ENCODE data around the gene SQSTM1. TPM values are rescaled to one million over a fixed set of nuclear protein-coding genes. Genes with fewer than 3 reads are reported as not detected.

Gene SQSTM1
- total RNA-seq, 1 experiment from 2014 or later: 105 TPM

DNA sequence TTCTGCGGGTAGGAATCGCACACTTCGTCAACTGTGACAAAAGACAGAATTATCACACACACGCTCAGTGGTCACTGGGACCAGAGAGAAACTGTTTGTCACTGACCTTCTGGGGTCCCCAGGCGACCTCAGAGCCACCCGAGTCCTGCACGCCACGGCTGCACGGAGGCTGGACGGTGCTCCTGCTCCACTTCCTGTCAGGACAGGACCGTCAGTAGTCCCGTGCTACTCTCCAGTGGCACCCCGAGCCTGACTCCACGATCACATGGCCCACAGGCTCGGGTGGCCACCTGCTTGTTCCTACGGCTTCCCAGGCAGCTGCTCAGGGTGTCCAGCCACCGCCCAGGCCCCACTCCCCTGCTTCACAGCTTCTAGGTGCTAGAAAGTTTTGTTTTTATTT, 20.1 kb downstream of the SQSTM1 start:
- Histone ChIP-seq H3K4me3 (ENCODE audit: low read depth, low read length, poor library complexity, severe bottlenecking) (no peak overlapping the region), H3K9me3 (ENCODE audit: low read depth, low read length, poor library complexity, severe bottlenecking) (no peaks in the 10 kb centered on the region), H3K27ac (ENCODE audit: low read depth, low read length, poor library complexity, severe bottlenecking) (no peak overlapping the region), H3K4me1 (ENCODE audit: insufficient read depth, low read length, poor library complexity, severe bottlenecking) (no peaks in the 10 kb centered on the region), H3K27me3 (replicated peaks; ENCODE audit: insufficient read depth, low read depth, low read length, poor library complexity) (no peaks in the 10 kb centered on the region), H3K36me3 (ENCODE audit: insufficient read depth, low read length, poor library complexity, severe bottlenecking) (peaks cover 23% of the 10 kb centered on the region)
- TF ChIP-seq EZH2 (IDR thresholded peaks at IDR 0.05; ENCODE audit: borderline replicate concordance, low read depth, low read length, poor library complexity, severe bottlenecking): no peak
- TF ChIP-seq, protein P1, sequence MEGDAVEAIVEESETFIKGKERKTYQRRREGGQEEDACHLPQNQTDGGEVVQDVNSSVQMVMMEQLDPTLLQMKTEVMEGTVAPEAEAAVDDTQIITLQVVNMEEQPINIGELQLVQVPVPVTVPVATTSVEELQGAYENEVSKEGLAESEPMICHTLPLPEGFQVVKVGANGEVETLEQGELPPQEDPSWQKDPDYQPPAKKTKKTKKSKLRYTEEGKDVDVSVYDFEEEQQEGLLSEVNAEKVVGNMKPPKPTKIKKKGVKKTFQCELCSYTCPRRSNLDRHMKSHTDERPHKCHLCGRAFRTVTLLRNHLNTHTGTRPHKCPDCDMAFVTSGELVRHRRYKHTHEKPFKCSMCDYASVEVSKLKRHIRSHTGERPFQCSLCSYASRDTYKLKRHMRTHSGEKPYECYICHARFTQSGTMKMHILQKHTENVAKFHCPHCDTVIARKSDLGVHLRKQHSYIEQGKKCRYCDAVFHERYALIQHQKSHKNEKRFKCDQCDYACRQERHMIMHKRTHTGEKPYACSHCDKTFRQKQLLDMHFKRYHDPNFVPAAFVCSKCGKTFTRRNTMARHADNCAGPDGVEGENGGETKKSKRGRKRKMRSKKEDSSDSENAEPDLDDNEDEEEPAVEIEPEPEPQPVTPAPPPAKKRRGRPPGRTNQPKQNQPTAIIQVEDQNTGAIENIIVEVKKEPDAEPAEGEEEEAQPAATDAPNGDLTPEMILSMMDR (conservative IDR thresholded peaks at IDR 0.05; ENCODE audit: low read depth, low read length): no peak
- POLR2A ChIA-PET (ENCODE audit: low non-redundant PET): no interaction called here
- CTCF ChIA-PET: no interaction called here
- intact Hi-C loops (cut with micrococcal nuclease; ENCODE audit: unreplicated experiment): no loop called here
- no peak for DNase-seq (ENCODE audit: low spot score)
- BruUV-seq (replicated peaks): no TSS peak

DNA sequence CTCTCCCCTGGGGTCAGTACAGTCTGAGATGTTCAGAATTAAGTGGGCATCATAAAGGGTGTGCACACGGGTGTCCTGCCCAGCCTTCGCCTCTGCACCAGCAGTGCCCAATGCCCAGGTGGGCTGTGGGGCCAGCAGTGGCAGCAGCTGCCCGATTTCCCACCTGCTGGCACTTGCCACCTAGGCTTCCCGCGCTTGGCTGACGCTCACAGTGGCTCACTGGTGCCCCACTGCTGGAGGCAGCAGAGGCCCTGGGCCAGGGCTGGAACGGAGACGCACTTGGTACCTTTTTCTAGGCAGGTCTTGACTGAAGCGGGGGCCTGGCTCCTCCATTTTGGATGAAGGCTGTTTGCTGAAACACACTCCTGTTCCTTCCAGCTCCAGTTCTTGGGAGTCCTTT, 20.9 kb downstream of the SQSTM1 start:
- no TSS peak for BruUV-seq (replicated peaks)

DNA sequence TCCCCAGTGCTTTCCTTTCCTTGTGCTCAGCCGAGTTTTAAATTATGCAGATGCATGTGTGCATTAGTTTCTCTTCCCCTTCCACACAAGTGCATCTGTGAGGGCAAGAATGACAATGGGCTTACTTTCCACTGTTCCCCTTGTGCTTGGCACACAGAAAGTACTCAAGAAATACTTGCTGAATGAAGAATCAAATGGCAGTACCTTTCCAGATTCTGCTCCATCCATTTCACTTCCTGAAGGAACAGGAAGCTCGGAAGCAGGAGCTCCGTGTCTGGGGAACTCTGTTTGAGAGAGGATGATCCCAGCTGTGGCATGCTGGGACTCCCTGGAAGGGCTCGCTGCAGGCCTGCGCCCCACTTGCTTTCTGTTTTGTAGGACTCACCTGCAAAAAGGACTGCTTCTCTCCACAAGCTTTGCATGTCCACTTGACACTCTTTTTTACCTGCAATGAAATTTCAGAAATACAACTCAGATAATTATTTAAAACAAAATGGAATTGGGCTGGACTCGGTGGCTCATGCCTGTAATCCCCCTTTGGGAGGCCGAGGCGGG, 32.4 kb downstream of the SQSTM1 start:
- CTCF ChIA-PET: no interaction called here
- Histone ChIP-seq H3K27ac (ENCODE audit: low read depth, low read length, poor library complexity, severe bottlenecking) (no peak overlapping the region), H3K27me3 (replicated peaks; ENCODE audit: insufficient read depth, low read depth, low read length, poor library complexity) (no peaks in the 10 kb centered on the region), H3K4me3 (ENCODE audit: low read depth, low read length, poor library complexity, severe bottlenecking) (no peak overlapping the region), H3K4me1 (ENCODE audit: insufficient read depth, low read length, poor library complexity, severe bottlenecking) (no peaks in the 10 kb centered on the region), H3K36me3 (ENCODE audit: insufficient read depth, low read length, poor library complexity, severe bottlenecking) (peaks cover 19% of the 10 kb centered on the region), H3K9me3 (ENCODE audit: low read depth, low read length, poor library complexity, severe bottlenecking) (no peaks in the 10 kb centered on the region)
- no peak for DNase-seq (ENCODE audit: low spot score)
- BruUV-seq (replicated peaks): no TSS peak
- intact Hi-C loops (cut with micrococcal nuclease; ENCODE audit: unreplicated experiment): no loop called here
- POLR2A ChIA-PET (ENCODE audit: low non-redundant PET): no interaction called here
- TF ChIP-seq, protein P1 (conservative IDR thresholded peaks at IDR 0.05; ENCODE audit: low read depth, low read length): no peak
- no peak for TF ChIP-seq EZH2 (IDR thresholded peaks at IDR 0.05; ENCODE audit: borderline replicate concordance, low read depth, low read length, poor library complexity, severe bottlenecking)

More for the DNA sequence above, 20.9 kb downstream of the SQSTM1 start:
- no peak overlapping the region for H3K27ac ChIP-seq (ENCODE audit: low read depth, low read length, poor library complexity, severe bottlenecking)
- H3K9me3 ChIP-seq (ENCODE audit: low read depth, low read length, poor library complexity, severe bottlenecking): no peaks in the 10 kb centered on the region
- no peak overlapping the region for H3K4me3 ChIP-seq (ENCODE audit: low read depth, low read length, poor library complexity, severe bottlenecking)
- H3K36me3 ChIP-seq (ENCODE audit: insufficient read depth, low read length, poor library complexity, severe bottlenecking): peaks cover 15% of the 10 kb centered on the region
- POLR2A ChIA-PET (ENCODE audit: low non-redundant PET): interaction anchor here (0.6 kb wide), 1 partner anchor 61 kb away, joined by 3 read pairs; no protein-coding TSS in a partner anchor
- no peak for TF ChIP-seq EZH2 (IDR thresholded peaks at IDR 0.05; ENCODE audit: borderline replicate concordance, low read depth, low read length, poor library complexity, severe bottlenecking)
- TF ChIP-seq, protein P1 (conservative IDR thresholded peaks at IDR 0.05; ENCODE audit: low read depth, low read length): no peak
- CTCF ChIA-PET: no interaction called here
- intact Hi-C loops (cut with micrococcal nuclease; ENCODE audit: unreplicated experiment): no loop called here
- no peaks in the 10 kb centered on the region for H3K4me1 ChIP-seq (ENCODE audit: insufficient read depth, low read length, poor library complexity, severe bottlenecking)
- H3K27me3 ChIP-seq (replicated peaks; ENCODE audit: insufficient read depth, low read depth, low read length, poor library complexity): no peaks in the 10 kb centered on the region
- DNase-seq (ENCODE audit: low spot score): no peak

All from A673 (cell line).